K562 (cell line): Measurements from ENCODE around the gene E2F2. TPM values are rescaled to one million over a fixed set of nuclear protein-coding genes. Genes with fewer than 3 reads are reported as not detected.

ENCODE experiments used
- BCL6 ChIP-seq: fragments of 250-450 bp; sonication (Bioruptor Pico); IDR thresholded peaks from 2 replicates; pipeline ENCODE4 v1.4.0; 2020
- FOXK2 ChIP-seq, 2 experiments: fragments of 450-650 bp; IDR thresholded peaks in 1 of 2; conservative IDR thresholded peaks in 1 of 2; 2 replicates each; pipeline ENCODE4 v1.6.1; 2016; ENCODE audit warnings: low read depth in 2 of 2, mild to moderate bottlenecking in 1 of 2
- GTF2A2 ChIP-seq: IDR thresholded peaks from 2 replicates; pipeline ENCODE4 v1.6.1; 2016; ENCODE audit warnings: mild to moderate bottlenecking, missing genetic modification characterization, missing compliant biosample characterization
- NCOA1 ChIP-seq: fragments of 450-650 bp; IDR thresholded peaks from 2 replicates; pipeline ENCODE4 v1.6.1; 2016; ENCODE audit warnings: low read depth
- NR3C1 ChIP-seq: sonication (generic); formaldehyde crosslinking; IDR thresholded peaks from 2 replicates; pipeline ENCODE4 v1.8.1; 2022; ENCODE audit warnings: missing genetic modification reagents
- RB1 ChIP-seq: fragments of 450-650 bp; IDR thresholded peaks from 2 replicates; pipeline ENCODE4 v1.6.1; 2017; ENCODE audit warnings: low read depth, mild to moderate bottlenecking
- YY1 ChIP-seq, 3 experiments: IDR thresholded peaks; 2 replicates each; pipeline ENCODE4 v1.6.1; 2011; ENCODE audit warnings: low read length in 2 of 3, mild to moderate bottlenecking in 2 of 3, moderate library complexity in 2 of 3, borderline replicate concordance in 1 of 3, control low read depth in 1 of 3, low read depth in 1 of 3; ENCODE audit not compliant: insufficient read depth in 3 of 3, insufficient replicate concordance in 2 of 3, control insufficient read depth in 1 of 3, insufficient read length in 1 of 3; ENCODE audit errors: extremely low read depth in 1 of 3
- polyA plus RNA-seq, 8 experiments: library from polyadenylated mRNA; depleted of rRNA in 4 of 8; stranded (reverse) in 5 of 8; unstranded in 3 of 8; fragments of >200 nt; fragmentation: Nextera tagmentation in 2 of 8; fragmentation: Illumina TruSeq in 1 of 8; extraction: Ambion mirVana in 2 of 8; extraction: Trizol in 1 of 8; gene quantifications; 2 replicates each; pipeline versions ENCODE4 v1.2.1 to v1.2.3, GENCODE V29; 2011 to 2014; ENCODE audit warnings: inconsistent platforms in 1 of 8, missing spikeins in 1 of 8
- total RNA-seq, 7 experiments: library from RNA; depleted of rRNA in 6 of 7; stranded (reverse); fragments of >200 nt in 6 of 7; fragmentation: Illumina TruSeq in 2 of 7; extraction: Trizol in 2 of 7; gene quantifications; 2 replicates each; pipeline versions ENCODE4 v1.2.1 to v1.2.3, GENCODE V29; 2011 to 2021; ENCODE audit warnings: low replicate concordance in 1 of 7
- TF ChIP-seq, protein P1 (sequence below): fragments of 250-450 bp; sonication (Bioruptor Pico); IDR thresholded peaks from 2 replicates; pipeline ENCODE4 v1.6.1; 2021; ENCODE audit warnings: mild to moderate bottlenecking
- TF ChIP-seq, protein P2 (sequence below): fragments of 250-450 bp; sonication (Bioruptor Pico); IDR thresholded peaks from 2 replicates; pipeline ENCODE4 v1.9.0; 2021; ENCODE audit warnings: mild to moderate bottlenecking, inconsistent platforms
- TF ChIP-seq, protein P3 (sequence below): fragments of 450-650 bp; IDR thresholded peaks from one replicate; pipeline ENCODE4 v1.6.1; 2018; ENCODE audit warnings: mild to moderate bottlenecking, moderate library complexity; ENCODE audit not compliant: partially characterized antibody

E2F2 gene
- total and polyA plus RNA-seq, 9 of the 15 experiments (the other 6 are each of a cell fraction or from before 2014, with no cell fraction given): 3.1 to 25.3 (median 11.4) TPM

DNA sequence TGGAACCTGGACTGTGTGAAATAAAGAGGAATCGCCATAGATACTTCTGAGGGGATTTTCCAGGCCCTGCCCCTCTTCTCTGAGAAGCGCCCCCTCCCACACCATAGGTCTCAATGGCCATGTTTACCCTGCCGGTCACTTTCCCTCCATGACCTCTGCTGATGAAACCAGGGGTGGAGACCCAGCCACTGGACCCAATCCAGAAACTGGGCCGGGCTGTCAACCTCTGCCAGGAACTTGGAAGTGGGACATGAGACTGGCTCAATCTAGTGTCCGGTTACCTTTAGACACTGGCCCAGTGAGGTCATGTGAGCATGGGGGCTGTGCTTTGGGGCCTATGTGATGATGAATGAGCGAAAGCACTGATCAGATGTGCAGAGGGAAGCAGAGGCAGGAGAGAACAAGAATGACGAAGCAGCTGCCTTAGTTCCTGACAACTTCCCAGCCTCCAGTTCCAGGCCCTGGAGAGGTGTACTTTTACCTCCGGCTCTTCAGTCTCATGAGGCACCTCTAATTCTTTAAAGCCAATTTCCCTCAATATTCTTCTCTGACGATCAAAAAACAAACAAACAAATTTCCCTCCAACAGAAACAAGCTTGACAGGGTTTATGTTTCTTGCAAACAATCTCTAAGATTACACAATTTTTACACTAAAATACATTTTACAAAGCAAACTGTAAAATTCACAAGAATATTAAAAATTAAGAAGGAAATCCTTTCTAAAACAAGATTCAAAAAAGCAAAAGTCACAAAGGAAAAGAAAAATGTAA lies 52.0 kb downstream of the E2F2 start (continued):
- peak; percentile 83; the same call in 1 of the 2 replicates for TF ChIP-seq NCOA1
- 0 out of 2 replicates have a peak, but pooled peaks have one; percentile 33 for TF ChIP-seq BCL6 (CRISPR knock-in tag)
- no peak; the same call in 1 of the 2 replicates for TF ChIP-seq RB1
- TF ChIP-seq NR3C1: no peak
- TF ChIP-seq GTF2A2: peak; percentile 63; the same call in 1 of the 2 replicates
- TF ChIP-seq, protein P1, sequence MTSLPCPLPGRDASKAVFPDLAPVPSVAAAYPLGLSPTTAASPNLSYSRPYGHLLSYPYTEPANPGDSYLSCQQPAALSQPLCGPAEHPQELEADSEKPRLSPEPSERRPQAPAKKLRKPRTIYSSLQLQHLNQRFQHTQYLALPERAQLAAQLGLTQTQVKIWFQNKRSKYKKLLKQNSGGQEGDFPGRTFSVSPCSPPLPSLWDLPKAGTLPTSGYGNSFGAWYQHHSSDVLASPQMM (CRISPR knock-in tag): no peak
- peak in 1 of 3 experiments; percentile 22 for TF ChIP-seq YY1 (IDR thresholded peaks at IDR 0.05; ENCODE audit: borderline replicate concordance in 1 of 3, control insufficient read depth in 1 of 3, extremely low read depth in 1 of 3, insufficient read depth in 3 of 3, insufficient read length in 1 of 3, insufficient replicate concordance in 2 of 3, low read depth in 1 of 3, low read length in 2 of 3)
- TF ChIP-seq, protein P2, sequence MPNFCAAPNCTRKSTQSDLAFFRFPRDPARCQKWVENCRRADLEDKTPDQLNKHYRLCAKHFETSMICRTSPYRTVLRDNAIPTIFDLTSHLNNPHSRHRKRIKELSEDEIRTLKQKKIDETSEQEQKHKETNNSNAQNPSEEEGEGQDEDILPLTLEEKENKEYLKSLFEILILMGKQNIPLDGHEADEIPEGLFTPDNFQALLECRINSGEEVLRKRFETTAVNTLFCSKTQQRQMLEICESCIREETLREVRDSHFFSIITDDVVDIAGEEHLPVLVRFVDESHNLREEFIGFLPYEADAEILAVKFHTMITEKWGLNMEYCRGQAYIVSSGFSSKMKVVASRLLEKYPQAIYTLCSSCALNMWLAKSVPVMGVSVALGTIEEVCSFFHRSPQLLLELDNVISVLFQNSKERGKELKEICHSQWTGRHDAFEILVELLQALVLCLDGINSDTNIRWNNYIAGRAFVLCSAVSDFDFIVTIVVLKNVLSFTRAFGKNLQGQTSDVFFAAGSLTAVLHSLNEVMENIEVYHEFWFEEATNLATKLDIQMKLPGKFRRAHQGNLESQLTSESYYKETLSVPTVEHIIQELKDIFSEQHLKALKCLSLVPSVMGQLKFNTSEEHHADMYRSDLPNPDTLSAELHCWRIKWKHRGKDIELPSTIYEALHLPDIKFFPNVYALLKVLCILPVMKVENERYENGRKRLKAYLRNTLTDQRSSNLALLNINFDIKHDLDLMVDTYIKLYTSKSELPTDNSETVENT (CRISPR knock-in tag): no peak
- TF ChIP-seq FOXK2 (conservative IDR thresholded peaks at IDR 0.05 in 1 of 2, IDR thresholded peaks at IDR 0.05 in 1 of 2; ENCODE audit: low read depth in 2 of 2): peak; percentile 93 to 96
- TF ChIP-seq, protein P3, sequence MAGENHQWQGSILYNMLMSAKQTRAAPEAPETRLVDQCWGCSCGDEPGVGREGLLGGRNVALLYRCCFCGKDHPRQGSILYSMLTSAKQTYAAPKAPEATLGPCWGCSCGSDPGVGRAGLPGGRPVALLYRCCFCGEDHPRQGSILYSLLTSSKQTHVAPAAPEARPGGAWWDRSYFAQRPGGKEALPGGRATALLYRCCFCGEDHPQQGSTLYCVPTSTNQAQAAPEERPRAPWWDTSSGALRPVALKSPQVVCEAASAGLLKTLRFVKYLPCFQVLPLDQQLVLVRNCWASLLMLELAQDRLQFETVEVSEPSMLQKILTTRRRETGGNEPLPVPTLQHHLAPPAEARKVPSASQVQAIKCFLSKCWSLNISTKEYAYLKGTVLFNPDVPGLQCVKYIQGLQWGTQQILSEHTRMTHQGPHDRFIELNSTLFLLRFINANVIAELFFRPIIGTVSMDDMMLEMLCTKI: no peak
